GM19043 (cell line): ENCODE results near the gene PDE10A.

Experiments used
- ATAC-seq: cut with Tn5 transposase; IDR thresholded peaks from one replicate; pipeline ENCODE4 v1.9.1; 2021; ENCODE audit warnings: low read depth; ENCODE audit not compliant: unreplicated experiment

The PDE10A gene

GRCh38 chr6:165426892-165427291 lies 236.1 kb downstream of the PDE10A start:
- ATAC-seq: no peak

GRCh38 chr6:165422192-165422591 lies 240.8 kb downstream of the PDE10A start:
- ATAC-seq: no peak

DNA sequence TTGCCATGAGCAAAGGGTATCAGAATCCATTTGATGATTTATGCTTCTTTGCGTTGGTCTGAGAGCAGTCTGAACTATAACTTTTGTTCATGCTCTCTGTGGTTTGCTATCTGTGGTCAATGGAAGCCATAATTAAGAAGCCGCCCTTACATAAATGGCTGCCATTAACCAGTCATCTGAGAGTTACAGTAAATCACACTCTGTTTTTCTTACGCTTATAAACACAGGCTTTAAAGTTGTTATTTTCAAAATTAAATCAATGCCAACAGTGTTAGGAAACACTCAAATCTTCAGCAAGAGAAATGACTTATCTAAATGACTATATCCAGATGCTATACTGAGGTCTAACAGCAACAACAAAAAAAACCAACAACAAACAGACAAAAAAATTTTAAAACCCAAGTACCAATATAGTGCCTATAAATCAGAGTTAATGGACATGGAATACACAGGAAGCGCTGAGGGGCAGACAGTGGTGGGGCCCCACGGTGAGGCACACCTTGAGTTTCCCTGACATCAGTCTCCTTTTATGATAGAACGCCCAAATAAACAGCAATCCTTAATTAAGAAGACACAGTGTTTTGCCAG lies 245.7 kb downstream of the PDE10A start:
- no peak for ATAC-seq

DNA sequence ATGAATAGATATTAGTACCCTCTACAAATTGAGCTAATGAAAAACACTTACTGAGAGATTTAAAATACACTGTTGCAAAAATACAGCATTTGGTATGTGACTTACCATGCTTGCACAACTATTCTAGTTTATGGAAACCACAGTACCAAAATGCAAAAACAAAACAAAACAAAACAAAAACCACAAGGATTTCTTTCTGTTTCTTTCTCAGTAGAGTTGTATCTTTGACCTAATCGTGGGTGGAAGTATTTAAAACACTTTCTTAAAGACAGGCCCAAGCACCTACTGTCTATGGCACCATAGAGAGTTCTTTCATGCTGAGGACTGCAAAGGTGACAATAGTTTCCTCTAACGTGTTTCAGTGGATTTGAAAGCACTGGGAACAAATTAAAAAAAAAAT lies 258.3 kb downstream of the PDE10A start:
- ATAC-seq: no peak

DNA sequence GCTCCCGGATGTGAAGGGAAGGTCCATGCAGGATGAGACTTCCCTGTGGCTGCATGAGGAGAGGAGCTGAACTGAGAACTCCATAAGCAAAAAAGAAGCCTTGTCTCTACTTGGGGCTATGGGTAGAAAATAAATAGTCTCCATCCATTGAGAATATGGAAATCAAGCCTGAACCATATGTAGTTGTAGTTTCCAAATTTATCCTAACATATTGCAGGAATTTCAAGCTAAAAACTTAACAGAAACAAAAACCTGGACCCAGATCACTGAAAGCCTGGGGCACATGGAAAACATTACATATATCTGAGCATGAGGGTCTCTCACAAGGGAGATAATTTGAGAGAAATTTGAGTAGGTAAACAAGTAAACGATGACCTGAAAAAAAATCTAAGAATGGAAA lies 258.7 kb downstream of the PDE10A start:
- no peak for ATAC-seq

DNA sequence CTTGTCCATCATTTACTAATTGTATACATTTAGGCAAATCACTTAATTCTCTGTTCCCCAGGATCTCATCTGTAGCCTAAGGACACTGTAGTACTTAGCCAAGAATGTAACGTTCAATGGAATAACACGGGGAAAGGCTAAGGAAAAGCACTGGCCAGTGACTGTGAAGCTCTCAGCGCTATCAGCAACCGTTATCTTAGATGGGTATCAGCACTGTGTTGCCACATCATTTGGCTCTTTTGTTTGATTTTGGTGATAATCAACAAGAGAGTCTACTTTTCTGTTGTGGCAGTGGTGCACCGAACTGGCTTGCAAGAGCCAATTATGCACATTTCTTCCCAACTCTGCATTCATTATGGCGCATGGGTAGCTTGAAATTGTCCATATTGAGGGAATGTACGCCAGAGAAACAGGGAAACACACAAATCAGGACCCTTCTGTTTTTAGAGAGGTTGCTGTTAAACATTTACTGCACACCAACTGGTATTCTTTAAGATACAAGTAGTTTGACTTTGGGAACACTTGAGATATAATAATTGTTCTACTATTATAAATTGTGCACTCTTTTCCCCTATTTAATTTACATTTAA lies 259.9 kb downstream of the PDE10A start:
- no peak for ATAC-seq

- ATAC-seq: no peak
Observed at GRCh38 chr6:165401092-165401491, 261.9 kb downstream of the PDE10A start.

GRCh38 chr6:165390475-165390874 lies 272.6 kb downstream of the PDE10A start:
- ATAC-seq: no peak

GRCh38 chr6:165389534-165389933 lies 273.5 kb downstream of the PDE10A start:
- no peak for ATAC-seq

DNA sequence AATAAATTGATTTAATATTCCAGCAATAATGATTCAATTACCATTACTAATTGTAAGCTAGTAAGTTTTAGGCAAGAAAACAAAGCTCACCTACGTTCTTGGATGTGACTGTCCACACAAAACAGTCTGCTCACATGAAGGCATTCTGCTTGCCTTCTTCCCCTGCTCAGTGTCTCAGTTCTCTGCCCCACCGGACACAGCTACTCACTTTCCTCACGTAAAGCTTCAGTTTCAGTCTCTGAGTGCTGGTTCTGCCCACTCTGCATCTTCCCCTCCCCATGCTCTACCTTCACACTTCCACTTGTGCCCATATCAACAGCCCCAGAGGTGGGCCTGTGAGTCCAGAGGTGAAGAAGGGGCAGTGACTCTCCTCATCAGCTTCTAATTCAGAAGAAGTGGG lies 279.7 kb downstream of the PDE10A start:
- no peak for ATAC-seq

GRCh38 chr6:165376100-165376499 lies 286.9 kb downstream of the PDE10A start:
- ATAC-seq: no peak

DNA sequence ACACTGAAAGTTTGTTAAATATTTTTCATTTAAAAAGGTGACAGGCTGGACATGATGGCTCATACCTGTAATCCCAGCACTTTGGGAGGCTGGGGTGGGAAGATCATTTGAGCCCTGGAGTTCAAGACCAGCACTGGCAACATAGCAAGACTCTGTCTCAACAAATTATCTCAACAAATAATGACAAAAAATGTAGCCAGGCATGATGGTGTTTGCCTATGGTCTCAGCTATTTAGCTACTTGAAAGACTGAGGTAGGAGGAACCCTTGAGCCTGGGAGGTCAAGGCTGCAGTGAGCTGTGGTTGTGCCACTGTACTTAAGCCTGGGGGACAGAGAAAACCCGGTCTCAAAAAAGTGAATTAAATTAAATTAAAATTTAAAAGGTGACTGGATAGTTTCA lies 297.7 kb downstream of the PDE10A start:
- ATAC-seq: no peak

GRCh38 chr6:165345700-165346099 lies 317.3 kb downstream of the PDE10A start:
- ATAC-seq: no peak

- no peak for ATAC-seq
Observed at GRCh38 chr6:165340532-165340931, 322.5 kb downstream of the PDE10A start.

DNA sequence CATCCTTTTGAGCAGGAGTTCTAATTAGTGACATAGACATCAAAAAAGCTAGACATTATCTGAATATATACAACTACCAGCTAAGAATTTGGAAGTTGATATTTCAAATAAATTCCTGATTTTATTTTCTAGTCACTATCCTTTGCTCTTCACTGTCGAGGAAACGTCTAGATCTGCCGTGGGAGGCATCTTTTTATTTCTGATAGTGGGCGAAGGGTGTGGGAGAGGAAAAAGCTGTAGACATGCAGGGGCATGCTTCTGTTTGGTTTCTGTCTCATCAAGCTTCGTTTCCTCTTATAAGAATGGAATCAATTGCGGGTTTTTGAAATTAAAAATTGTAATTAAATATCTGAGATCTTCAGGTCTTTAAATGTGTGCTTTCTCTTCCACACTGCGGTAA lies 337.4 kb downstream of the PDE10A start:
- no peak for ATAC-seq

GRCh38 chr6:165321555-165322145 lies 341.4 kb downstream of the PDE10A start:
- ATAC-seq: no peak

GRCh38 chr6:165321150-165321549 lies 341.9 kb downstream of the PDE10A start:
- no peak for ATAC-seq

- ATAC-seq: no peak
Observed at GRCh38 chr6:165317723-165318122, 345.3 kb downstream of the PDE10A start.

DNA sequence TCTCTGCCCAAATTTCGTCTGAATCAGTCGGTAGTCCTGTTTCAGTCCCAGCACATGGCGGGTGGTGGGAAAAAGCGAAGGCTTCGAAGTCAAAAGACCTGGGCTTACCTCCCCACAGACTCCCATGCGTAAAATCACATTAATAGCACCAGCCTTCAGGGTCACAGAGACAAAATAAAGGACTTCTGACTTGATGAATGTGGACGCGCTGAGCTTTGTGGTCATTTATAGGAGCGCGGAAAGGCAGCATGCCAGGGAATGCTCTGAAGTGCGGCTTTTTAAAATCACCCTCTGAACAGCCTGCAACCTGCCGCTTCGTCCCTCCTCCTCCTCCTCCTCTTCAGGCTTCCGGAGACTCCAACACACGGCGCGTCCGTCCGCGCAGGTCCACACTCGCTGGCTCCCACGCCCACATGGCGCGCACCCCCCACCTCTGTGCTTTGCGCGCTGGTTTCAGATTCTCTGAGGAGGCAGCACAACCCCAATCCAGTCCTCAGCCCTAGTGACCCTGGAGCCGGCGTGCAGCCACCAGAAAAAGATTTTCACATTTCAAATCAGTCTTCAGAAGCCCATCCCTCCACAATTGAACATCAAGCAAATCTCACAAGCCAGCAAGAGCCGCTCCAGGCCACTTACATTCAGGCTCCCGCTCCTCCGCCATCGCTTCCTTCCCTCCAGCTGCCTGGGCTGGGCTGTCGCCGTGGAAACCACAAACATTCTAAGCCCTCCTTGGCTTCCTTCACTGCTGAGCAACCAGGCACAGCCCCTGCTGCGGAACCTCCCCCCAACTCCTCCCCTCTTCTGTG lies 353.9 kb downstream of the PDE10A start, which contains the start of gene C6orf118:
C6orf118 (minus strand) TSS at position 680 of the 806 bp plus-strand sequence; CDS start at position 661, 19 bp downstream.
- ATAC-seq: no peak

DNA sequence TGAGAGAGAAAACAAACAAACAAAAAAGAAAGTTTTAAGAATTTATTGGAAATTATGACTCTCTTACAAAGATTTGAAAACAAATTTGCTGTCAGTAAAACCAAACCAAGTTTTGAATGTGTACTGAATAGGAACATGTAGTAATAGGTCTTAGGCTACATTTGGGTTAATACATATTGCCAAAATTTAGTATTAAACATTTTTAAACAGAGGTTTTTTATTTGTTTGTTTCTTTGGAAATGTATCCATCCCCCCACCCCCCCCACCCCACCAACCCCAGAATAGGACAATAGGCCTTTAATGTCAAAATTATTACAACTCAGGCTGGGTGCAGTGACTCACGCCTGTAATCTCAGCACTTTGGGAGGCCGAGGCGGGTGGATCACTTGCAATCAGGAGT lies 356.1 kb downstream of the PDE10A start:
- no peak for ATAC-seq
